SJCRH30 (cell line): ENCODE data around the gene LMX1A. TPM values are rescaled to one million over a fixed set of nuclear protein-coding genes. Genes with fewer than 3 reads are reported as not detected.

Experiments used
- DNase-seq, 2 experiments: peaks; one replicate each; pipeline ENCODE4 v3.0.0-alpha.2; 2015 to 2020
- H3K27ac ChIP-seq: fragments of 250-450 bp; sonication (Bioruptor Pico); 2 replicates; pipeline ENCODE4 v1.5.1; 2020; ENCODE audit warnings: mild to moderate bottlenecking, moderate library complexity
- H3K27me3 ChIP-seq: fragments of 250-450 bp; sonication (Bioruptor Pico); 2 replicates; pipeline ENCODE4 v1.5.1; 2020; ENCODE audit warnings: mild to moderate bottlenecking, moderate library complexity
- H3K36me3 ChIP-seq: fragments of 250-450 bp; sonication (Bioruptor Pico); 2 replicates; pipeline ENCODE4 v1.5.1; 2020; ENCODE audit warnings: mild to moderate bottlenecking, moderate library complexity
- H3K4me1 ChIP-seq: fragments of 250-450 bp; sonication (Bioruptor Pico); 2 replicates; pipeline ENCODE4 v1.5.1; 2020; ENCODE audit warnings: mild to moderate bottlenecking, moderate library complexity
- H3K4me3 ChIP-seq: fragments of 250-450 bp; sonication (Bioruptor Pico); 2 replicates; pipeline ENCODE4 v1.5.1; 2020; ENCODE audit warnings: mild to moderate bottlenecking, moderate library complexity
- H3K9me3 ChIP-seq: fragments of 250-450 bp; sonication (Bioruptor Pico); replicated peaks from 2 replicates; pipeline ENCODE4 v1.5.1; 2020; ENCODE audit warnings: mild to moderate bottlenecking, moderate library complexity
- total RNA-seq: library from RNA; depleted of rRNA; stranded (reverse); fragments of >200 nt; shearing (Covaris generic); gene quantifications from 2 replicates; pipeline ENCODE4 v1.2.3, GENCODE V29; 2014; rRNA removed

LMX1A gene
- total RNA-seq, 1 experiment from 2014 or later: not detected

DNA sequence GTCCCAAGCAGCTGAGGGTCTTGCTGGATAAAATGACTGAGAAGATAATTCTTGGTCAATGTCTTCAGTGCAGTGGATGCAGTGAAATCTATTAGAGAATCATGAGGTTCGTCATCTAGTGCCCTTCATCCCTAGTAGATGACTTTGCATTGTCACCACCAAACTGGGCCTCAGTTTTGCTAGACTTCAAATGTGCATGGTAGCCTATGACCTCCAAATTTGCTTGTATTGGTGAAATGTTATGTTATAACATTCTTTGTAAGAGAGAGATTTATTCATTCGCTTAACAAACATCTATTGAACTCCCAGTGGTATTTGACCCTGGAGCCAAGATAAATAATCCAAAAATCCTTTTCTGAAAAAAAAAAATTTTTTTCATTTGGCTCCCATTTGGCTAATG is 183.8 kb downstream of the LMX1A start:
- Histone ChIP-seq H3K27me3 (no peaks in the 10 kb centered on the region), H3K36me3 (no peaks in the 10 kb centered on the region), H3K9me3 (no peaks in the 10 kb centered on the region), H3K4me1 (no peaks in the 10 kb centered on the region; the same call in 1 of the 2 replicates), H3K27ac (no peak overlapping the region), H3K4me3 (no peak overlapping the region)
- no peak for DNase-seq

DNA sequence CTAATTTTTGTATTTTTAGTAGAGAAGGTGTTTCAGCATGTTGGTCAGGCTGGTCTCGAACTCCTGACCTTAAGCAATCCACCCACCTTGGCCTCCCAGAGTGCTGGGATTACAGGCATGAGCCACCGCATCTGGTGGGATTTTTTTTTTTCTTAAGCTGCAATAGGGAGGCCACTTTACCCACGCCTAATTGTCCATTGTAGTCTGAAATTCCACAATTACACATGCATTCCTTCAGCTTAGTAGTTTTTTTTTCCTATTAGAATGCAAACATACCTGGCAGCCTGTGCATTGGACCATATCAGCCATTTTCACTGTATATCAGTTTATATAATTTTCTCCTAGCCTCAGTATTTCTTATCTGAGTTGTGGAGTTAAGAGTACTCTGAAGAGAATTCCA is 186.8 kb downstream of the LMX1A start:
- Histone ChIP-seq H3K36me3 (no peaks in the 10 kb centered on the region), H3K9me3 (no peaks in the 10 kb centered on the region), H3K27me3 (no peaks in the 10 kb centered on the region), H3K4me1 (no peaks in the 10 kb centered on the region; the same call in 1 of the 2 replicates), H3K27ac (no peak overlapping the region), H3K4me3 (no peak overlapping the region)
- DNase-seq: peak in 1 of 2 experiments; percentile 15

DNA sequence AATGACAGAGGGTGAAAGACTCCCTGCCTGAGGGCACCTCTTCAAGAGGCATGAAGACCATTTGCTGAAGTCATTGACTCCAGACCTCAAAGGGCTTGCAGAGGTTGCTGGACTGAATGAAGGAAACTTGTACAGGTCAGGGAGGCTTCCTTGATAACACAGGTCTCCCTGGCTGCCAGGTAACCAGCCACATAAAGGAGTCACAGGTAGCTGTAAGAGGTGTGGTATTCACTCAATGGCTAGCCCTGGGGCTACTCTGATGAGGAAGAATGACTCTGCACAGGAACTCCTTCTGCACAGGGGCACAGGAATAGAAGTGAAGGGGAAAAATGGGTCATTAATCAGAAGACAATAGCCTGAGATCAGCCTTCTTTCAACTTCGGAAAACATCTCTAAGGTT is 187.5 kb downstream of the LMX1A start:
- H3K4me3 ChIP-seq: no peak overlapping the region
- H3K9me3 ChIP-seq: no peaks in the 10 kb centered on the region
- no peaks in the 10 kb centered on the region; the same call in 1 of the 2 replicates for H3K4me1 ChIP-seq
- no peak for DNase-seq
- no peak overlapping the region for H3K27ac ChIP-seq
- H3K27me3 ChIP-seq: no peaks in the 10 kb centered on the region
- no peaks in the 10 kb centered on the region for H3K36me3 ChIP-seq

DNA sequence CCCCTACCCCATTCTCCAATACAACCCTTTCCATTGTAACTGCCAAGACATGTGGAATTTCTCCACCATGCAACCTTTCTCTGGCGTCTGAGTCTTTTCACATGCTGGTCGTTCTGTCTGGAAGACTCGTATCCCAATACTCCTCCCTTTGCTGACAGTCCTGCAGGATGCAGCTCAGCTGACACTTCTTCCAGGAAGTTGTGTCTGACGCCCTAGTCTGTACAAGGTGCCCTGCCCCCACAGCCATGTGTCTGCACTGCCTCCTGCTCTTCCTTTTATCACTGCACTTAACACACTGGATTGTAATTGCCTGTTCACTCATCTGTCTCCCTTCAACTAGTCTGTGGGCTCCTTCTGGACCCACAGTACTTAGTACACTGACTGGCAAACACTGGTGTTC is 188.0 kb downstream of the LMX1A start:
- H3K27ac ChIP-seq: no peak overlapping the region
- no peaks in the 10 kb centered on the region for H3K36me3 ChIP-seq
- no peaks in the 10 kb centered on the region for H3K9me3 ChIP-seq
- DNase-seq: no peak
- H3K4me3 ChIP-seq: no peak overlapping the region
- H3K4me1 ChIP-seq: peaks cover 4% of the 10 kb centered on the region
- H3K27me3 ChIP-seq: no peaks in the 10 kb centered on the region

DNA sequence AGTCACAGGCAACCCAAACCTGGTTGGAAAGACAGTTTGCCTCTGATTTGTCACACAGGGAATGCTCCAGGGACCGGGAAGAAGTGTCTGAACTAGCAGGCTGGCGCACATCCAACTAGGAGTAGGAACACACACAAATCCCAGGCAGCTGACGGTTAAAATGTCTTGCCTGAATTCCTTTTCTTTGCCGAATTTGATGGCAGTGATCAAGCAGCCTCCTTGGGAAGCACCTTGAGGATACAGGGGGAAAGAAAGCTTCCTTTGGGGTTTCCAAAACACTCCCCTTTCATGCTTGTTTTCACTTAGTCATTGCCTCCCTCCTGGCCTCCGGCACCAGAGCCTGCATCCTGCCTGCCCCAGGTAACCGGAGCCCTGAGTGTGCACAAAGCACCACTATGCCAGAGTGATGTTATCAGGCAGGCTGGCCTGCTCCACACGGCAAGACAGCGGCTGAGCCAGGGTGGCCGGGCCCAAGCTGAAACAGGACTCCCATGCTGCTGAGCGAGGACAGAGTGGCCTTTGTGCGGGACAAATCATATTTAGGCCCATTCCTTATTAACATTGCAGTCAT is 193.8 kb downstream of the LMX1A start:
- Histone ChIP-seq H3K9me3 (no peaks in the 10 kb centered on the region), H3K27ac (peak overlapping the region; percentile 90), H3K27me3 (no peaks in the 10 kb centered on the region), H3K4me3 (peak overlapping the region; percentile 18; the same call in 1 of the 2 replicates), H3K4me1 (peaks cover 19% of the 10 kb centered on the region), H3K36me3 (no peaks in the 10 kb centered on the region)
- peak; percentile 92 to 96 for DNase-seq

DNA sequence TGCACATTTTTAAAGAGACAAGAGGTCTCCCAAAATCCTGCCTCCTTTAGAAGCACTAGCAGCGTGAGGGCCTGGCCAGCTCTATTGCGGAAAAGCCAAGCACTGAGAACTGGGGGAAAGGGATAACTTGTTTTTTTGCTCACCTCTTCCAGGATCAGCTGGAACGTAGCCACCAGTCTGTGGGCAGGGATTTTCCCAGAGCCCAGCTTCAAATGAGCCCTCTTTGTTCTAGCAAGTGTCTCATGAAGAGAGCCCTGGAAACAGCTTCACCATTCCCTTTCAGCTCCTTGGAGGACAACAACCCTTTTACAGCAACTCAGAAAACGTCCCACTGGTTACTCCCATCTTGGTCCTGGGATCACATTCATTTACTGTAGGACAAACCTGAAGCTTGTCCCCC is 195.4 kb downstream of the LMX1A start:
- no peak overlapping the region for H3K4me3 ChIP-seq
- H3K27ac ChIP-seq: peak overlapping the region; percentile 90; the same call in 1 of the 2 replicates
- peak; percentile 38 to 74 for DNase-seq
- H3K36me3 ChIP-seq: no peaks in the 10 kb centered on the region
- H3K27me3 ChIP-seq: no peaks in the 10 kb centered on the region
- no peaks in the 10 kb centered on the region for H3K9me3 ChIP-seq
- peaks cover 19% of the 10 kb centered on the region for H3K4me1 ChIP-seq

DNA sequence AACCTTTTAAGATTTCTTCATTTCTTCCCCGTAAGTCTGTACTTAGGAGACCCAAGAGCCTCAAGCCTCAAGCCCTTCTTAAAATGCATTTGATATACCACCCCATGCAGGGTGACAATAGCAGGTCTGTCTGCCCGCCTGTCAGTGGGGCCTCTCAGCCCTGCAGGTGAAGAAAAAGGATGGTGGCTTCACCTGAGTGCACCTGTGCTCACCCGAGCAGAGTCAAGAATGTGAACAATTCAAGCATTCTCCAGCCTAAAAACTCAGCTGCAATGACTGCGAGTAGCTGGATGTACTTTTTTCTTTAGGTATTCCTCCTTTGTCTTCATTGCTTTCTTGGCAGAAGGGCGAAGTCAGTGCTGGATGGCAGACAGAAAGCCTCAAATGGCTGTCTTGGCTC is 203.3 kb downstream of the LMX1A start:
- no peak for DNase-seq
- Histone ChIP-seq H3K9me3 (no peaks in the 10 kb centered on the region), H3K36me3 (no peaks in the 10 kb centered on the region), H3K4me3 (no peak overlapping the region), H3K27ac (no peak overlapping the region), H3K27me3 (no peaks in the 10 kb centered on the region), H3K4me1 (no peaks in the 10 kb centered on the region)

DNA sequence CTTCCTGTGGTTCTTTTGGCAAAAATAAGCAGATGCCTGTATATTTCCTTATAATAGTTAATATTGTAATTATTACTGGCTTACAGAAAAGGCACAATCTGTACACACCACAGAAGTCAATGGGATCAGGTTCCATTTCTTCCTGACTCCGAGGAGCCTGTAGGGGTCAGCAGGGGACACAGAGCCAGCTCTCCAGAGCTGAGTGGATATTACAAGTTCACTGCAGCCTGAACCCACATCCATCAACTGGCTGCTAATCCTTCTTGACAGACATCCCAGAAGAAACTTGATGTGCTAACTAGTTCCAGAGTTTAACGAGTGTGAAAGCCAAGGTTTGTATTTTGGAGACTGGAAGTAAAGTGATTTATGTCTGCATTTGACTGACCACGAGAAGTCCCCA is 203.8 kb downstream of the LMX1A start:
- no peak overlapping the region for H3K27ac ChIP-seq
- no peaks in the 10 kb centered on the region for H3K27me3 ChIP-seq
- no peak overlapping the region for H3K4me3 ChIP-seq
- no peaks in the 10 kb centered on the region for H3K36me3 ChIP-seq
- peak; percentile 19 to 62 for DNase-seq
- no peaks in the 10 kb centered on the region for H3K9me3 ChIP-seq
- no peaks in the 10 kb centered on the region for H3K4me1 ChIP-seq

DNA sequence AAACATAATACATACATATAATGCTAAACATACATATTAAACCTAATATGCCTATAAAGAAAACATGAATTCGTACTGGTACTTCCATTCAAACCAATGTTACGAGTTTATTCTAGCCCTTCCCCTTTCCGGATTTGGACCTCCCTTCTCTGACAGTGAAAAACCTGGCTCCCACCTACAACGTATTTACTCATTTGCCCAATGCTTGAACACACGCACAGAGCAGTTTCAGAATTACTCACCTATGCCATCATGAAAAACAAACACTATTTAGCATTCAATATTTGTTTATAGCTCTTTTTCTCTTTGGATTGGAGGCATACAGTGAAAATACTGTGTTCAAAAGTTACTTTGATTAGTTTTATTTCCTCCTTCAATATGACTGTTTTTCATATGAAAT is 204.4 kb downstream of the LMX1A start:
- no peaks in the 10 kb centered on the region for H3K27me3 ChIP-seq
- H3K4me1 ChIP-seq: no peaks in the 10 kb centered on the region
- no peaks in the 10 kb centered on the region for H3K9me3 ChIP-seq
- no peak overlapping the region for H3K4me3 ChIP-seq
- H3K36me3 ChIP-seq: no peaks in the 10 kb centered on the region
- no peak overlapping the region for H3K27ac ChIP-seq
- no peak for DNase-seq

Other genes with a start within 250 kb of the LMX1A start
- gene RXRG, start 88.4 kb upstream of the LMX1A start, total RNA-seq: 10.9 and 13.4 TPM in 2 replicates
- not detected in 2 replicates for gene LRRC52, start 187.3 kb upstream of the LMX1A start, total RNA-seq